Measurements from ENCODE around the gene KRTAP4-12.
"Not testable (repeated sequence)": the region's sequence is repeated elsewhere in the genome, so short reads cannot be mapped to it uniquely, and the experiment has no call there.

KRTAP4-12 gene

GRCh38 chr17:41123991-41124371 lies at the start of gene KRTAP4-12:
Gene KRTAP4-12 (minus strand): TSS chr17:41124182. CDS start chr17:41124122, 60 bp downstream.
- DNase-seq (ENCODE audit: low read depth in 2 of 3, low spot score in 1 of 3), result not testable (repeated sequence)

- no peak for DNase-seq (ENCODE audit: low read depth in 2 of 3, low spot score in 1 of 3)
These were observed 47.9 kb upstream of the KRTAP4-12 start for GRCh38 chr17:41171886-41172285.

- DNase-seq (ENCODE audit: low read depth in 2 of 3, low spot score in 1 of 3), result no peak
These were observed 44.1 kb upstream of the KRTAP4-12 start, which contains the start of gene KRTAP4-3 for GRCh38 chr17:41168121-41168520. Gene KRTAP4-3 (minus strand): TSS chr17:41168221. CDS start chr17:41168172, 49 bp downstream.

- no peak for DNase-seq (ENCODE audit: low read depth in 2 of 3, low spot score in 1 of 3)
These were observed 43.6 kb upstream of the KRTAP4-12 start for GRCh38 chr17:41167561-41167960.

GRCh38 chr17:41163828-41164227 lies 39.8 kb upstream of the KRTAP4-12 start:
- no peak for DNase-seq (ENCODE audit: low read depth in 2 of 3, low spot score in 1 of 3)

GRCh38 chr17:41160648-41161047 lies 36.7 kb upstream of the KRTAP4-12 start, which contains the start of gene KRTAP4-4:
Gene KRTAP4-4 (minus strand): TSS chr17:41160748. CDS start chr17:41160691, 57 bp downstream.
- DNase-seq (ENCODE audit: low read depth in 2 of 3, low spot score in 1 of 3), result no peak

- not testable (repeated sequence) for DNase-seq (ENCODE audit: low read depth in 2 of 3, low spot score in 1 of 3)
These were observed 36.2 kb upstream of the KRTAP4-12 start for GRCh38 chr17:41160190-41160589.

- no peak for DNase-seq (ENCODE audit: low read depth in 2 of 3, low spot score in 1 of 3)
These were observed 29.9 kb upstream of the KRTAP4-12 start for GRCh38 chr17:41153856-41154255.

GRCh38 chr17:41151525-41151924 lies 27.5 kb upstream of the KRTAP4-12 start:
- no peak for DNase-seq (ENCODE audit: low read depth in 2 of 3, low spot score in 1 of 3)

- no peak for DNase-seq (ENCODE audit: low read depth in 2 of 3, low spot score in 1 of 3)
These were observed 26.0 kb upstream of the KRTAP4-12 start for GRCh38 chr17:41150026-41150425.

GRCh38 chr17:41149652-41149985 lies 25.6 kb upstream of the KRTAP4-12 start, which contains the start of gene KRTAP4-5:
Gene KRTAP4-5 (minus strand): TSS chr17:41149825. CDS start chr17:41149767, 58 bp downstream.
- no peak for DNase-seq (ENCODE audit: low read depth in 2 of 3, low spot score in 1 of 3)

- DNase-seq (ENCODE audit: low read depth in 2 of 3, low spot score in 1 of 3), result not testable (repeated sequence)
These were observed 25.1 kb upstream of the KRTAP4-12 start for GRCh38 chr17:41148971-41149651.

GRCh38 chr17:41147531-41148204 lies 23.7 kb upstream of the KRTAP4-12 start:
- no peak for DNase-seq (ENCODE audit: low read depth in 2 of 3, low spot score in 1 of 3)

- no peak for DNase-seq (ENCODE audit: low read depth in 2 of 3, low spot score in 1 of 3)
These were observed 21.3 kb upstream of the KRTAP4-12 start for GRCh38 chr17:41145261-41145660.

GRCh38 chr17:41144846-41145245 lies 20.9 kb upstream of the KRTAP4-12 start:
- no peak for DNase-seq (ENCODE audit: low read depth in 2 of 3, low spot score in 1 of 3)

- no peak for DNase-seq (ENCODE audit: low read depth in 2 of 3, low spot score in 1 of 3)
These were observed 17.4 kb upstream of the KRTAP4-12 start for GRCh38 chr17:41141361-41141760.

- no peak for DNase-seq (ENCODE audit: low read depth in 2 of 3, low spot score in 1 of 3)
These were observed 16.6 kb upstream of the KRTAP4-12 start, which contains the start of gene KRTAP4-6 for GRCh38 chr17:41140360-41141131. Gene KRTAP4-6 (minus strand): TSS chr17:41140544. CDS start chr17:41140487, 57 bp downstream.

- not testable (repeated sequence) for DNase-seq (ENCODE audit: low read depth in 2 of 3, low spot score in 1 of 3)
These were observed 15.9 kb upstream of the KRTAP4-12 start for GRCh38 chr17:41139865-41140264.

GRCh38 chr17:41133880-41134735 lies 10.1 kb upstream of the KRTAP4-12 start:
- DNase-seq (ENCODE audit: low read depth in 2 of 3, low spot score in 1 of 3), result no peak

- no peak for DNase-seq (ENCODE audit: low read depth in 2 of 3, low spot score in 1 of 3)
These were observed 8.0 kb upstream of the KRTAP4-12 start for GRCh38 chr17:41131979-41132378.

GRCh38 chr17:41127371-41127770 lies 3.4 kb upstream of the KRTAP4-12 start:
- DNase-seq (ENCODE audit: low read depth in 2 of 3, low spot score in 1 of 3), result no peak
